NCI-H82 treated with DMSO at 0.1 percent for 48 hours (cell line): ENCODE data around the gene CROCC.
"Not testable (repeated sequence)": the region's sequence is repeated elsewhere in the genome, so short reads cannot be mapped to it uniquely, and the experiment has no call there.

Experiments used
- DNase-seq: peaks from one replicate; lab custom pipeline; 2025; ENCODE audit not compliant: unreplicated experiment; lab: John Stamatoyannopoulos, UW

CROCC gene

DNA sequence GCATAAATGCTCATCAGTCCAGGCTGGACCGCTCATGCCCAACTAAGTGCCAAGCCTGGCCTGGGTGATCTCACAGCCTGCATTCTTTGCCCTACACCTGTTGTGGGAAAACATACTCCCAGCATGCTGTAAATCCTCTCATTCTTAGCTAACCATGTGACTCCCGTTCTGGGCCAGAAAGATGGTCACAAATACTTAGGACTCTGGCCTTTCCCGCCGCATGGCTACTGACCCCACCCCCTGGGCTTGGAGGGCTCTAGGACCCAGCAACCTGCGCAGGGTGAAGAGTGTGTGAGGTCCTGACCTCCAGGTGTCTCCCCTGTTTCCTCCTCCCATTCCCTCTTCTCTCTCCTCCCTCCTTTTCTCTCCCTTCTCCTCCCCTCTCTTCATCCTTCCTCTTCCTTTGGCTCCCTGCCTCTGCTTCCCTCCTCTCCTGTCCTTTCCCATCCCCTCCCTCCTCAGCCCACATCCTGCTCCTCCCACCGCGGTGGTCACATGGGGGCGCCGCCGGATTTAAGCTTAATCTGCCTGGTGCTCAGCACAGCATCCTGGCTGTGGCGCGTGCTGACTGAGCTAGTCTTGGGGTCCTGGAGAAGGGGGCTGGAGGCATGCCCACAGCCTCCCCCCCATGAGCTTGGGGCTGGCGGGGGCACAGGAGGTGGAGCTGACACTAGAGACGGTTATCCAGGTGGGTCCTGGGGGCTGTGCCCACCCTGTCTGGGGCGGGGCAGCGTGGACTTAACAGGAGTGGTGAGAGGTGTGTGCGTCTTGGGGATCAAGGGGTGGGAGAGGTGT lies at the start of gene CROCC:
TSS of gene CROCC (plus strand) at position 541 of the 795 bp plus-strand sequence. CDS start at position 629, 88 bp downstream.
- DNase-seq = peak; percentile 99

DNA sequence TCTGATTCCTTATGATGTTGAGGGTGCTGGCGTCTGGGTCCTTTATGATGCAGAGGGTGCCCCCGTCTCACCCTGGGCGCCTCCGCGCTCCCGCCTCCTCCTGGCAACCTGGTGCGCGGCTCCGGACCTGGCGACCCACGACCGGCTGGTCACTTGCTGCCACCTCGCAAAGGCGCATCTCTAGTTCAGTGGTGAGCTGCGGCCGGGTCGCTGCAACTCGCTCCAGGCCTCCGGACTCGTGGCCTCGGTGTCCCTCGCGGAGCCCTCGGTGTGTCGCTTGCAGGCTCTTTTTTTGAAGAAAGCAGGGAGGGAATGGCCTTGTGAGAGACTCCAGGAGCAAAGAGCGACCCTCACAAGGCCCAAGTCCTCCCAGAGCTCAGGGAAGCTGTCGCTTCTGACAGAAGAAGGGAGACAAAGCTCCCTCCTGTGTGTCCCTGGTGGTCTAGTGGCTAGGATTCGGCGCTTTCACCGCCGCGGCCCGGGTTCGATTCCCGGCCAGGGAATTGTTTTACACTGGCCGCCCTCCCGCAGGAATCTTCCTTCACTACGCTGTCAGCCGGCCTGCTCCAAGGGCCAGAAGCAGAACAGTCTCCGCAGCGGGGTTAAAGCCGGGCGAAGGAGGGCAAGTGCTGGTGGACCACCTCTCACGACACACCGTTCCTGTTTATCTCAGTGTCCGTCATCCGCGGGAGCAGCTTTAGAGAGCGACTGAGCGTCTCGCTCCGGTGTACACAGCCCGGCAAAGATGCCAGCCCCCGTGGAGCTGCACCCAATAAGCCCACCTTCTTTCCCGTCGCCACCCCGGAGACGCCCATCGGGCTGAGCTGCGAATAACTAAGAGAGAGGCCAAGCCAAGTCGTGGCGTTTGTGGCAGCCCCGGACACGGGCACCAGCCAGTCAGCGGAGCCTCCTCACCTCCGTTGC lies 49.3 kb upstream of the CROCC start:
- not testable (repeated sequence) for DNase-seq

DNA sequence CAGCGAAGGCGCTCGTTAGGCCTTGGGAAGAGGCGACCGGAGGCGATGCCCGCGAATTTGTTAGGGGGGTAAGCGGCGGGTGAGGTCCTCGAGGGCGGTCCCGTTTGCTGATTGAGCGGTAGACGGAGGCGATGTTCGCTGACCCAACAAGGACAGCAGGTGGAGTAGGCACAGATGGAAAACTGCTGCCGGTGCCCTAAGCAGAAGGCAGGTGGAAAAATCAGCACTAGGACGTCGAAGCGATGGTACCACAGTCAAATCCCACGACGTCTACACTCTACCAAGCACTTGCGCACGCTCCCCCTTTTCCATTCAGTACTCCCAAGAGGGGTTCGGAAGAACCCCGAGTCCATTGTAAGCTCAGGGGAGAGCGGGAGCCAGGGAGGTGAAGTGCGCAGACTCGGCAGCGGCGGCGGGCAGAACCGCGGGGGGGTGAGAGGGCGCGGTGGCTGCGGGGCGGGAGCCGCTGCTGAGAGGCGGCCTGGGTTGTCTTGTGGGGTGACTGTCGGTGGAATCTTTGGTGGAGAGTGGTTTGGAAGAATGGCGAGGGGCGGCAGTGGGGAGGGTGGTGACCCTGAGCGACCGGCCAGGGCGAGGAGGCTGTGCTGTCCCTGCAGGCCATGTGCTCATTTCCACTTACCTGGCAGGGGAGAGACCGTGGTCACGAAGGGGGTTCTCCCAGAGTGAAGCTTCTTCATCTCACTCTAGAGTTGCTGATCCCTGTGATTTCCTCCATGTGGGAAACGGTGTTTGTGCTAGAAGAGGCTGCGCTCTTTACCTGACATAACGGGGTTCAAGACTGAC lies 48.5 kb upstream of the CROCC start:
- DNase-seq = not testable (repeated sequence)

GRCh38 chr1:16874968-16875765 lies 46.6 kb upstream of the CROCC start:
- DNase-seq = not testable (repeated sequence)

DNA sequence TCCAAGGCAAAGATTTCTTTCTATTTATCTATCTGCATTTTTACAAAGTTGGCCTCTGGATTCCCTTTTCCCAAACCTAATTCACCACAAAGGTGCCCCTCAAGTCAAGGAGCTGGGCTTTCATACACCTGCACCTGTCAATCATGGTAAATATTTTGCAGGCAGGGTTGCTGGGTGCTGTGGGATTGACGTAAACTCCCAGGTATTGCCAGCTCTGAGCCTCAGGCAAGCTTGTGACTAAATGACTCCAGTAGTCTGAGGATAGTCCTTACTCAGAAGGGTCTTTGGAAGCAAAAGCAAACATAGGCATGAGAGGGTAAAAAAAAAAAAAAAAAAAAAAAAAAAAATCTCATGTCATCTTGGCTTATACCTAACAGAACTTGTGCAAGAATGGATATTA lies 40.0 kb upstream of the CROCC start:
- not testable (repeated sequence) for DNase-seq

- DNase-seq = no peak
Measured at GRCh38 chr1:16882986-16883385, 38.7 kb upstream of the CROCC start.

- not testable (repeated sequence) for DNase-seq
Measured at GRCh38 chr1:16884487-16884886, 37.2 kb upstream of the CROCC start.

DNA sequence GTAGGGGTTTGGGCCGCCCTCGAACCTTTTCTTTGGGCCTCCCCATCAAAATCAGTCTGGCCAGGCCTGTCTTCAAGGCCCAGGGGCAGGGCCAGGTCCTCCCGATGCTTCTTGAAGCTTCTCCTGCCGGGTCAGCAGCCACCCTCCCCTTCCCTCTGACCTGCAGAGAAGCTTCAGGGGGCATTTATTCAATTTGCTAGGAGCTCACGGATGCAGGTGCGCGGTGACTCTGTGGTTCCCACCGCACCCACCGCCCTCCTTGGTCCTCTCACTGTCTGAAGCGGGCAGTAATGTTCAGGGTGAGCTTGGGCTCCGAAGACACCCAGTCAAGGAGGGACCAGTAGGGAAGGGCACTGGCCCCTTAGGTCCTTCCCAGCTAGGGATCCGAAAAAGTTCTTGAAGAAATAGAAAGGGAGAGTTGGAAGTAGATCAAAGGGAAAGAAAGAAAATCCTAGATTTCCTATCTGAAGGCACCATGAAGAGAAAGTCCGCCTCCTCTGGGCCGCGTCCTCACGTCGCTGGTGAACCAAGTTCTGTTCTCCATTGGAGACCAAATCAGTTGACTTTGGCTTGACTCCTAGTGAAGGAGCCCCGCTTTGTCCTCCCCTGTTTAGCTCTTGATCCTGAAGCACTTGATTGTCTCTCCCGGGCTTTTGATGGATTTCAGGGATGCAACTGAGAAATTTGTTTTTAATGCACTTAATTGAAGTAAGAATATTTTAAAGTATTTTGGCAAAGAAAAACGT lies 34.7 kb upstream of the CROCC start:
- no peak for DNase-seq

- DNase-seq = no peak
Measured at GRCh38 chr1:16888860-16889816, 32.6 kb upstream of the CROCC start.

GRCh38 chr1:16890539-16891021 lies 31.2 kb upstream of the CROCC start:
- not testable (repeated sequence) for DNase-seq

GRCh38 chr1:16891057-16891456 lies 30.7 kb upstream of the CROCC start:
- not testable (repeated sequence) for DNase-seq

DNA sequence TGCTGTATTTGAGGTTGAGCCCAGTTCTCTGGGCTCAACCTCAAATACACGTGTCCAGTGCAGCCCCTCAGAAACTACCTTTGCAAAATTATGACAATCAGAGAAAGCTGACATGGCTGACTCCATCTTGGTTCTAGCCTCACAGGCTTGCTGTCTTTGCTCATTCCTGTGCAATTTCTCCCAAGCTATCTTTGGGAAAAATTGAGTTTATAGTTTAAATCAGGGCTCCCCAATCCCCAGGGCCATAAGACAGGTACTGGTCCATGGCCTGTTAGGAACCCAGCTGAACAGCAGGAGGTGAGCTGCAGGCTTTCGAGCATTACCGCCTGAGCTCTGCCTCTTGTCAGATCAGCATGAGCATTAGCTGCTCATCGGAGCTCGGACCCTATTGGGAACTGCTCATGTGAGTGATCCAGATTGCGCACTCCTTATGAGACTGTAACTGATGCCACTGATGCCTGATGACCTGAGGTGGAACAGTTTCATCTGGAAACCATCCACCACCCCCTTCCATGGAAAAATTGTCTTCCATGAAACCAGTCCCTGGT lies 28.7 kb upstream of the CROCC start:
- not testable (repeated sequence) for DNase-seq

GRCh38 chr1:16893796-16894195 lies 27.9 kb upstream of the CROCC start:
- not testable (repeated sequence) for DNase-seq

DNA sequence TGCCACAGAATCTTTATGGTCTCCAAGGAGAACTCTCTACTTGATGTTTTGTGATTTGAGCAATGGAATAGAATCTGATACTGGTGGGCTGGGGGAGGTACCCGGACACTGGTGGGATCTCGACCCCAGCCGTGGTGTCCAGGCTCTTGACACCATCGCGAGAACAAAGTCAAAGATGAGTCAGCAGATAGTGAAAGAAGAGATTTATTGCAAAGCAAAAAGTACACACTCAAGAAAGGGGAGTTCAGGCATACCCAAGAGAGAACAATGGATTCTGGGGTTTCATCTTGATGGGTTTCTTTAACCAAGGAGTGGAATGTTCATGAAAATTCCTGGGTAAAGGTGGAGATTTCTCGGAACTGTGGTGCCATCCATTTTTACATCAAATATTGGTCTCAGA lies 27.4 kb upstream of the CROCC start:
- not testable (repeated sequence) for DNase-seq

DNA sequence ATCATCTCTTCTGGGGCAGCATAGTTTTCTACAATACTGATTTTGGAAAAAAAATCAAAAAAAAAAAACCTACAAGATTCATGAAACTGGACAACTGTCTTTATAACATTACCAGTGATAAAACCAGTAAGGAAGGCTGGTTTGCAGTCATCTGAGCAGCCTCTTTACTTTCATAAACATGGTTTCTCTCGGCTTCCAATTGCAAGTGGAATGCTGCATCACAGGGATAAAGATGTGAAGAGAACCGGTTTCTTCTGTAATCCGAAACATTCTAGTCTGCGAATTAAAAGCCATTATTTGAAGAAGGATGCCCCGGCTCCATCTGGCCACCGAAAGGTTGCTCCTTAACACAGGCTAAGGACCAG lies 26.5 kb upstream of the CROCC start:
- not testable (repeated sequence) for DNase-seq

DNA sequence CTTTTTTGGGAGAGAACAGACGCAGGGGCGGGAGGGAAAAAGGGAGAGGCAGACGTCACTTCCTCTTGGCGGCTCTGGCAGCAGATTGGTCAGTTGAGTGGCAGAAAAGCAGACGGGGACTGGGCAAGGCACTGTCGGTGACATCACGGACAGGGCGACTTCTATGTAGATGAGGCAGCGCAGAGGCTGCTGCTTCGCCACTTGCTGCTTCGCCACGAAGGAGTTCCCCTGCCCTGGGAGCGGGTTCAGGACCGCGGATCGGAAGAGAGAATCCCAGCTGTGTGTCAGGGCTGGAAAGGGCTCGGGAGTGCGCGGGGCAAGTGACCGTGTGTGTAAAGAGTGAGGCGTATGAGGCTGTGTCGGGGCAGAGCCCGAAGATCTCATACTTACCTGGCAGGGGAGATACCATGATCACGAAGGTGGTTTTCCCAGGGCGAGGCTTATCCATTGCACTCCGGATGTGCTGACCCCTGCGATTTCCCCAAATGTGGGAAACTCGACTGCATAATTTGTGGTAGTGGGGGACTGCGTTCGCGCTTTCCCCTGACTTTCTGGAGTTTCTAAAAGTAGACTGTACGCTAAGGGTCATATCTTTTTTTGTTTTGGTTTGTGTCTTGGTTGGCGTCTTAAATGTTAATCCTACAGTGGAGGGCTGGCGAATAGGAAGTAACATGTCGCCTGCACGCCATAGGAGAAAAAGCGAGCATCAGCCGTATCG lies 26.0 kb upstream of the CROCC start, which contains the start of gene RNU1-2:
TSS of gene RNU1-2 (plus strand) at position 383 of the 718 bp plus-strand sequence.
- peak; percentile 99 for DNase-seq
